NCI-H146 treated with DMSO at 0.1 percent for 48 hours (cell line): ENCODE data around the gene CAMK2A.
"Not testable (repeated sequence)": the region's sequence is repeated elsewhere in the genome, so short reads cannot be mapped to it uniquely, and the experiment has no call there.

ENCODE experiments used
- DNase-seq: peaks from one replicate; lab custom pipeline; 2025; ENCODE audit not compliant: unreplicated experiment; lab: John Stamatoyannopoulos, UW

Gene CAMK2A

DNA sequence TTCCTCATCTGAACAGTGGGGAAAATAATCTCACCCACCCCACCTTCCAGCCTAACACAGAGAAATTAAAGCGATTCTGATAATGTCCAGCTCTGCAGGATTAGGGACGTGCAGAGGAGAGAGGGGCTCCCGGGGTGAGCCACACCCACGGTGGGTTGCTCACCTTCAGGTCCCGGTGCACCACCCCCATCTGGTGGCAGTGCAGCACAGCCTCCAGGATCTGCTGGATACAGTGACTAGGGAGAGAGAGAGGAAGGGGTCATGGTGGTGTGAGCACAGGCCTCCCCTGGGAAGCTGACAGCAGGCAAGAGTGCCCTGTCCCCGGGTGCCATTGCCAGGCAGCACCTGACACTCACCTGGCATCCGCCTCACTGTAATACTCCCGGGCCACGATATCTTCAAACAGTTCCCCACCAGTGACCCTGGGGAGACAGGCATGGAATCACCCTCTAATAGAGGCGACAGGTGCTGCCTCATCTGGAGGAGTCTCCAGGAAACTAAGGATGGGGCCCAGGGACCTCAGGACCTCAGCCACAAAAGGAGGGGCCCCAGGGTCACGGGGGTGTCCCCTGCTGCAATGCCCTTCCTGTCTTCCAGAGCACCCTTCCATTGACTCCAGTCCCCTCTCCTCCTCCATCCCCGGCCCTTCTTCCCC lies 33.0 kb downstream of the CAMK2A start:
- DNase-seq: no peak

DNA sequence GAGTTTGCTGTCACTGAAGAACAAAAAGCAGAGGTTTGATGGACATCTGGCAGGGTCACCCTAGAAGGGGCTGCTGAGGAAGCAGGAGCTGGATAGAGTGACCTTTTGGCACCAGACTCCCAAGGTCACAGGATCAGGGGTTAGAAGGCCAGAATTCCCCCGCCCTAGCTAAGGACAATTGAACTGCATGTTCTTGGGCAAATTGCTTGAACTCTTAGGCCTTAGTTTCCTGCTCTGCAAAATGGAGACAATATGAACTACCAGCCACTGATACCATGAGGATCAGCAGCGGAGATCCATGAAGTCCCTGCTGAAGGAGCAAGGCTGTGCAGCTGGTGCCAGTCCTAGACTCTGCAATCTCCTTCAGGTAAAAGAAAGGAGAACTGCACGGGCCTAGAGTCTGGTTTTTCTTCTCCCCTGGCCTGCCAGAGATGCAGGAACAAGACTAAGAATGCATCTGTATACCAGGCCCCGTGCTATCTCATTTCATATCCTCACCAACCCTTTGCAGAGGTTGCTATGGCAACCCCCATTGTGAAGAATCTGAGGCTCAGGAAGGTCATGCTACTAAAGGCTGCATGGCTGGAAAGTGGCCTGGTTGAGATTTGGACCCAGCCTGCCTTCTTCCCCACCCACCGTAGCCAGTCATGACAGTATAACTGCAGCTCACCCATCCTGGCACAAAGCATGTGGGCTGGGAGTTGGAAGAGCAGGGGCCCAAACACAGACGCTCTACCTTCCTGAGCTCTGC lies 33.7 kb downstream of the CAMK2A start:
- peak; percentile 6 for DNase-seq

DNA sequence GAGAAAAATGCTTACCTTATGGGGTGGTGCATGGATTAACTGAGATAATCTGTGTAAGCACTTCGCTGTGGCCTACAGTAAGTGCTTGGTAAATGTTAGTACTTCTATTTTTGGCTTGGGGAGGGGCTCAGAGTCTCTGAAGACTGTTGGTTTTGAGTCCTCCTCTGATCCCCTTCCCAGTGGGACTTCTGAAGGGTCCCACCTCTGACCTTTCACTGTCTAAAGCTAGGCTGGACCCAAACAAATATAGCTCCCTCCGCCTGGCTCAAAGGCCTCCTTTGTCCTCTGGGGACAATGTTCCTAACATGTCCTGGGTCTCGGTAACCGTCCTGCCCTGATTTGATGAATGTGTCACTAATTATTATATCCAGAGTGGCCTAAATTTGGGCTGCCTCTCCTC lies 34.8 kb downstream of the CAMK2A start:
- DNase-seq: no peak

DNA sequence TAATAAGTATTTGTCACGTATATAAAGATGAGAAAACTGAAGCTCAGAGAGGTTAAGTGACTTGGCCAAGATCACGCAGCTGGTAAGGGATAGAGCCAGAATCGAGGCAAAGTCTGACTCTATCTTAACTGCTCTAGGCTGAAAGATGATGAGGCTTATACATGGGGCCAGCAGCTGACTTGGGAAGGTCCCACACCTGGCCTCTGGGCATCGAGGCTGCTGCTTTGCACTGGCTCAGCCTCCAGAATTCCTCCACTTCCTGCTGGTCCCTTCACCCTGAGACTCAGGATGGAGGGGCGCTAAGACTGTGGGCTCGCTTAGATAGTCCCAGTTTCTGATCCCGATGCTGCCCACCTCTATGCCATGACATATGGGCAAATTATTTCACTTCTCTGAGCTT lies 35.2 kb downstream of the CAMK2A start:
- DNase-seq: no peak

DNA sequence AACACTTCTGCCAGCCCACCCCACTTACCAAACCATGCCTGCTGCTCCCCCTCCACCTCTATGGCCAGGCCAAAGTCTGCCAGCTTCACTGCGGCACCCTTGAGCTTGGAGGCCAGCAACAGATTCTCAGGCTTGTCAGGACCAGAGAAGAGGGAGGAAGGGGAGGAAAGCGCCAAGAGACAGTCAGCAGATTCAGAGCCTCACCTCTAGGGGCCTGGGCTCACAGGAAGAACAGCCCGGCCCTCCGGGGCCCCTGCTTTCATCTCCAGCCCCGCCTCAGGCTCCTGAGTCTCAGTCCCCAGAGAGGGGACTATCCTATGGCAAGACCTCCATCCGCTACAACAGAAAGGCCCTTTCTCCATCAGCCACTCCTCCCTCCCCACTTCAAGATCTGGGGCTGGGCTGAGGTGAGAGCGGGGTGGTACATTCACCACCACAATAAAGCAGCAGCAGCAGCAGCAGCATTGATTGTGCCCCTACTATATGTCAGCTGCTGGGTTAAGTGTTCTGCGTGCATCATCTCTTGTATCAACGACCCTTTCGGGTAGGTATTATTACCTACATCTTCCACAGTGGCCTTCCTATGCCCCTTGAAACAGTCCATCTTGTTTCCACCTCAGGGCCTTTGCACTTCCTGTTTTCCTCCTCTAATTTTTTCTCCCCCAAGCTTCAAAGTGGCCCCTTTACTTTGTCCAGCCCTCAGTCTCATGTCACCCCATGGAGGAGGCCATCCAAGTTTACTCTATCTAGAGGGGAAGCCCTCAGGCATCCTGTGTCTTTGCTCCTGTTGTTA lies 36.0 kb downstream of the CAMK2A start:
- DNase-seq: no peak

DNA sequence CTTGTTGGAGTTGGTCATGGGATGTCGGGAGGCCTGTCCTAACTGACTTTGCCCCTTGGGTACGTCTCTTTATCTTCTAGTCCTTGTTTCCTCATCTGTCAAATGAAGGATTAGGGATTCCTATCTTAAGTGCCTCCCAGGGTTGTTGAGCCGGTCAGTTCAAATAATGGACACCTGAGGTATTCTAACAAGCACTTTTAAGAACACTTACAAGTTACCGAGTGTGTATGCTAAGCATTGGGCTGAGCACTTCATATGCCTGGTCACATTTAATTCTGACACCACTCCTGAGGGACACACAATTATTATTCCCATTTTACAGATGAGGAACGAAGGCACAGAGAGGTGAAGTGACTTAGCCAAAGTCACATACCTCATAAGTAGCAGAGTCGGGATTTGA lies 37.1 kb downstream of the CAMK2A start:
- DNase-seq: no peak

DNA sequence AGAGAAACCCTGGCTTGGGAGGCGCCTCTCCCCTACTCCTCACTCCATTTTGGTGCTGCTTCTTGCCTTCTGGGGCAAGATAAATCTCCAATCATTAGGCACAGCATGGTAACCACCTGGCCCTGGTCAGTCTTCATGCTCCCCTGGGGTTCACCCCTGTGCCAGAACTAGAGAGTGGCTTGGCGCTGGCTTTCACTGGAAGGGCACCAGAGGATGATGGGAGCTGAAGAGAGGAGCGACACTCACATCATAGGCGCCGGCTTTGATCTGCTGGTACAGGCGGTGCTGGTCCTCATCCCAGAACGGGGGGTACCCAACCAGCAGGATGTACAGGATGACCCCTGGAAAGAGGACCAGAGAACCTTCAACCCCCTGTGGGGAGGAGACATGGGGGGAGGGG lies 38.1 kb downstream of the CAMK2A start:
- no peak for DNase-seq

DNA sequence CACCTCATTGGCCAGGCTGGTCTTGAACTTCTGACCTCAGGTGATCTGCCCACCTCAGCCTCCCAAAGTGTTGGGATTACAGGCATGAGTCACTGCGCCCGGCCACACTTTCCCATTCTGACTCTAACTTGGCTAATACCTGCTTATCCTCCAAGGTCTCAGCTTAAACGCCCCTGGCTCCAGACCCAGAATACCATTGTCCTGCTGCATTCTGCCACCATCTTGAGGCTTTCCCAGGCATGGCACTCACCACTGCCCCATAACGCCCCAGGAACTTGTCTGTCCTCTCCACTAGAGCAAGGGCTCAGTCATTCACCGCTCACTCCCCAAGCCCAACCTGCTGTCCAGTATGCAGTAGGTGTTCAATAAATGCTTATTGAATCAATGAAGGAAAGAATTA lies 39.8 kb downstream of the CAMK2A start:
- DNase-seq: no peak

DNA sequence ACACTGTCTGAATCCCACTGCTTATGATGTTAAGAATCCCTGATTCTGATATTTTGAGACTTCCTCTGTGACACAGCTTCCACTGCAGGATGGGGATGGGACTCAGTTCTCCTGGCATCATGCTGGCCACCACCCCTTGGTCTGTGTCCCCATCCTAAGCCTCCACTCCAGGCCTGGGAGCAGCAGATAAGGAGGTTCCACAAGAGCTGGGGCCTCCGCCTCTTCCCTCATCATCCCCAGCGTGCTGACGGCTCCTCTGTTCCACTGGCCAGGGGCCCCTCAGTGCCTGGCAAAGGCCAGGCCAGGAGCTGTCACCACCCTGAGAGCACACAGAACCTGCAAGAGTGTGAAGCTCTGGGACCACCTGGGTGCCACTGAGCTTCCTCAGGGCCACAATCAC lies 40.6 kb downstream of the CAMK2A start:
- no peak for DNase-seq

DNA sequence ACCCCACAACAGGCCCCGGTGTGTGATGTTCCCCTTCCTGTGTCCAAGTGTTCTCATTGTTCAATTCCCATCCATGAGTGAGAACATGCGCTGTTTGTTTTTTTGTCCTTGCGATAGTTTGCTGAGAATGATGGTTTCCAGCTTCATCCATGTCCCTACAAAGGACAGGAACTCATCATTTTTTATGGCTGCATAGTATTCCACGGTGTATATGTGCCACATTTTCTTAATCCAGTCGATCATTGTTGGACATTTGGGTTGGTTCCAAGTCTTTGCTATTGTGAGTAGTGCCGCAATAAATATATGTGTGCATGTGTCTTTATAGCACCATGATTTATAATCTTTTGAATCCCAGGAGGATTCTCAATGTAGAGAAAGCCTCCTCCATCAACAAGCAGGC lies 41.1 kb downstream of the CAMK2A start:
- not testable (repeated sequence) for DNase-seq

DNA sequence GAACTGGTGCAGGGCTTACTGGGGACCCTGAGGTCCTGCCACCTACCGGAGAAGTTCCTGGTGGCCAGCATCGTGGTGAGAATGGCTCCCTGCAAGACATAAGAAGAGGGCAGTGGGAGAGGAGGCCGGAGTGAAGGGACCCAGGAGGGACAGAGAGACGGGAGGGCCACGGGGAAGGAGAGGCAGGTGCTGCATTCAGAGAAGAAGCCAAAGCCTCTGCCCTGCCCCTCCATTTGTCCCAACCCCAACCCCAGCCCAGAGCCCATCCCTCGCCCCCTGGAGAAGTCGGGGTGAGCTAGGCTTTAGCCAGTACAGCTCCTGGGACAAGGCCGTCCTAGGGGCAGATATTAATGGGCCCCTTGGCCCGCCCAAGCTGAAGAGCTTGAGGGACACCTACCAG lies 41.8 kb downstream of the CAMK2A start:
- no peak for DNase-seq

DNA sequence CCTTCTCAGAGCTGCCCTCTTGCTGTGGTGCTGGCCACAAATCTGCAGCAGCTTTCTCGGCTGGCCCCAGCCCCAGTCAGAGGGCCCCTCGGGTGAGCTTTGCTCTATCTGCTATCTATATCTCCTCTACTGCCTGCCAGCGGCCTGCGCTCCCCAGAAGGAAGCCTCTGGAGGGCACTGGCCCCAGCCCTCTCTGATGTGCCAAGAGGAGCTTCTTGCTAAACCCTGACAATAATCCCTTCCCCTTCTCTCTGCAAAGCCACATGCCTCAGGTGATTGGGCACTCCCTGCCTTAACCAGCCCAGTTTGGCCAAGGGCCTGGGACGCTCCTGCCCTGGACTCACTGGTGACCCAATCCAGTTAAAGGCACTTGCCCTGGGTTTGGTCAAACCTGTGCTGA lies 42.7 kb downstream of the CAMK2A start:
- no peak for DNase-seq

DNA sequence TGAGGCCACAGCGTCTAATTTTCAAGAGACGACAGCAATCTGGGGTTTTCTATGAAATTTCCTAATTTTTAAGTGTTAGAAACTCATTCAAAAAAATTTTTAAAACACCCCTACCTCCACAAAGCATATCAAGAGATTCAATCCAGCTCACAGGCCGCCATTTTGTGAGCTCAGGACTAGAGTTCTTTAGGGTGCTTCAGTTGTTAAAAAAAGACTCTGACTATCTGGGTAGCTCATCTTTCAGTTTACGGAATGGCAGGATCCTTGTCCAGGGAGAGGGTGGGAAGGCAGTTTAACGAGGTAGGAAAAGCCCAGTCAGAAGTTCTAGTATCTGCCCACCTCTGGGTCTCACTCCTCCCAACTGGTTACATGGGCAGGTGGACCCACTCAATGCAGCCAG lies 43.1 kb downstream of the CAMK2A start:
- DNase-seq: no peak

DNA sequence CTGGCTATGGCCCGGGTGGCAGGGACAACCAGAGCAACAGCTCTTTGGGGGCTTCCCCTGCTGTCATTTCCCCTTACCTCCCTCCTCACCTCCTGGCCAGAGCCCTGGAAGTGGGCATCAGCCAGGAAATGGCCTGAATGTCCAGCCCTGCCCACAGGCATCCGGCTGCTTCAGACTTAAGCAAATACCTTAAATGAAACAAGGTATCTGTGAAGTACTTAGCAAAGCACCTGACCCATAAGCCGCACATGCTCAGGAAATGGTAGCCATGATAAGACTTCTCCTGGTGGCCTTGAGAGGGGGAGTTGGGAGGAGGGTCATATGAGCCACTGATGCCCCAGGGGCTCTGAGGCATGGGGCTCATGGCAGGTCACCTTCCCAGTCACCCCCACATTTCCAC lies 43.8 kb downstream of the CAMK2A start:
- DNase-seq: no peak

DNA sequence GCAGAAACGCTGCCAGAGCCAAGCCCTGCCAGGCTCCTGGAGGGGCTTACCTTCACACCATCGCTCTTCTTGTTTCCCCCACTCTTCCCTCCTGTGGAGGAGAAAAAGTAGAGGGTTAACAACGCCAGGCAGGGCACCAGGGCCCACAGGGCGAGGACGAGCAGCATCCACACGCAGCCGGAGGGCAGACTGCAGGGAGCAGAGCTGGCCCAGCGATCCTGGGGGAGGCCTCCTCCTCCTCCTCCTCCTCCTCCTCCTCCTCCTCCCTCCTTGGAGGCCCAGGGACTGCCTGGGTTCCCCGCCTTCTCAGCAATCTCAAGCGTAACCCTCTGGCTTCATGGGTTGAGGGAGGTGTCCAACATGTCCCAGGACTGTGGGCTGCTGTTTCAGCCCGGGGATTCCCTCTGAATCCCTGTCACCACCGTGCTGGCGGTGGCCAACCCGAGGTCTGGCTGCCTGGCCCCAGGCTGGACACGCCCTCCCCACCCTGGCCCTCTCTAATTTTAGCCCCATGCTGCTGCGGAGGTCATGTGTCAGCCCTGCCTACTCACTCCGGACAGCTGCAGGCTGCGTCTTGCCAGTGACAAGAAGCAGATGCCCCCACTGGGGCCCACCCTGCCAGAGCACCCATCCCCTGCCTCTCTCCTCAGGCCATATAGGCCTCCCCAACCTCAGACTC lies 44.3 kb downstream of the CAMK2A start:
- no peak for DNase-seq

DNA sequence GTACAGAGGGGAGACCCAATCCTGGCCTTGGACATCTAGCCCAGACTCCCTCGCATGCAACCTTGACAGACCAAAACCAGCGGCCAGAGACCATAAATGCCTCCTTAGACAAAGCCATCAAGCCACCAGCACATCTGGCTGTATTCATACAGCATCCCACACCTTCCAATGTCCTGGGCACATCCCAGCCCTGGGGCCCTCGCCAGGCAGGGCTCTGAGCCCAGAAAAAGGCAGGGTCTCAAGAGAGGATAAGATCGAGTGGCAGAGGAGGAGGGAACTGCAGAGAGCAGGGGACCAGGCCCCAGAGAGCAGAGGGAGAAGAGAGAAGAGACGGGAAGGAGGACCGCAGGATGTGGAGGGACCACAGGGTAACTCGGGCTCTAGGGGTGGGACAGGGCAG lies 45.4 kb downstream of the CAMK2A start:
- no peak for DNase-seq

DNA sequence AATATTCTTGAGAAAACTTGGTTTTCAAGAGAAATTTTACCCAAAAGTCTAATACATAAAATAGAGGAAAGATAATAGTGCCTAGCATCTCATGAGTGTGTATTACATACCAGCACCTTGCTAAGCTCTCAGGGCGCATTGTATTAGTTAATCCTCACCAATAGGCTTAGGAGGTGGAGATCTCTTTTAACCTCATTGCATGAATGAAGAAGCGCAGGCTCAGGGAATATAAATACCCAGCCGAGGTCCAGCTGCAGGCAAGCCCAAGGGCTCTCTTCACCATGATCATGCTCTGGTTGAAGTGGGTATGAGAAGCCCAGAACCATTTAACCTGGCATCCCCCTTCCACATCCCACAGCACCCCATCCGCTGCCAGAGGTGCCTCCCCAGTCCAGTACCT lies 46.0 kb downstream of the CAMK2A start:
- DNase-seq: no peak

DNA sequence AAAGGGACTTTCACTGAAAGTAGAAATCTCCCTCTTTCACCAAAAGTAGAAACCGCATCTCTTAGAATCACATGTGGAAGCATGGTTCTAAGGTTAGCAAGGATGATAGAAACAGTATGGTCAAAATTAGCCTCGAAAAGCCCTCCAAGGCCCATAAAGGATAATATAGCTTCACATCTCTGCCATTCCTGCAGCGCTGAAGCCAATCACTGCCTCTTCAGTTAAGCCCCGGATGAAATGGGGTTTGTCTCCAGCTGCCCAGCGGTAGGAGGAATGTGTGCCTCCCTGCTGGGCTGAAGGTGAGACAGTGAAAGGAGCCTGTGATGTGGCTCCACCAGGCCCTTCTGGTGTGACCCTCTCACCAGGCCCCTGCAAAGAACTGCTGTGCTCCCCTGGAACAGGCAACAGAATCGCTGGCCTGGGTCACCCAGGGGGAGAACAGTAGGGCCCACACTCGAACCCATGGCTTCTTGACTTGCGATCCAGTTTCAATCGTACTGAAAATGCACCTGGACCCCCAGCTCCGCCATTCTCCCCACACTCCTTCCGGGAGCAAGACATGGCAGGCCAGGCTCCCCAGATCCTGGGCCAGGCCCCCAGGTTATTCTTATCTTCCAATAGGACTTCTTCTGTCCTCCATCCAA lies 47.2 kb downstream of the CAMK2A start:
- DNase-seq: no peak

DNA sequence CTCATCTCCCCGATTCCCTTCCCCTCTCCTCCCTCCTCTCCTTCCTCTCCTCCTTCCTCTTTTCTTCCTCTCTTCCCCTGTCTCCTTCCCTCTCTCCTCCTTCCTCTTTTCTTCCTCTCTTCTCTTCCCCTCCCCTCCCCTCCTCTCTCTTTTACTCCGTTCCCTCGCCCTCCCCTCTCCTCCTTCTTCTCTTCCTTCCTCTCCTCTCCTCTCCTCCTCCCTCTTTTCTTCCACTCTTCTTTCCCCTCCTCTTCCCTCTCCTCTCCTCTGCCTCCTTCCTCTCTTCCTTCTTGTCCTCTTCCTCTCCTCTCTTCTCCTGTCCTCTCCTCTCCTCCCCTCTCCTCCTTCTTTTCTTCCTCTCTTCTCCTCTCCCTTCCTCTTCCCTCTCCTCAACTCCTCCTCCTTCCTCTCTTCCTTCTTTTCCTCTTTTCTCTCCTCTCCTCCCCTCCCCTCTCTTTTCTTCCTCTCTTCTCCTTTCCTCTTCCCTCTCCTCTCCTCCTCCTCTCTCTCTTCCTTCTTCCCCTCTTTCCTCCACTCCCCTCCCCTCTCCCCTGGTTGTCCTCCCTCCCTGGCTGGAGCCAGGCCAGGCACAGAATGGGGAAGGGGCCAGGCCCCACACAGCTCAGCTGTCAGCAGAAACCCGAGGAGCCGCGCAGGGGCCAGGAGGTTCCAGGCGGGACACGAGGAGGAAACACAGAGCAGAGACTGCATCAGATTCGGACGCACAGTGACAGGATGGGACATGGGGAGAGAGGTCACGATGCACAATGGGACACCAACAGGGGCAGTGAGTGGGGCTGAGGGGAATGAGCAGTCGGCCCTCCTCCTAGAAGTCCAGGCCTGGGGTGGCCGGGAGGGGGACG lies 48.0 kb downstream of the CAMK2A start:
- DNase-seq: no peak

DNA sequence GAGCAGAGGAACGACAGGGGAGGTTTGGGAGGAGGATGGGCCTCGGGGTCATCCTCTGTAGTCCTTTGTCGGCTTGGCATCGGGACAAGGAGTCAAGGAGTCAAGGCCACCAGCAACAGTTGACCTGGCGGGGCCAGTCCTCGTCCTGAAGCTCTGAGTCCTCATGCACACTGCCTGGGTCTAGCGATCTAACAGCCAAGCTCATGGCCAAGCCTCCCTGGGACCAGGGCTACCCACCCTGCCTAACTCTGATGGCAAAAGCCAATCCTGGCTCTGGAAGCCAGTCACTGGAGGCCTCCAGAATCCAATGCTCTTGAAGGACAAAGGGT lies 49.8 kb downstream of the CAMK2A start:
- DNase-seq: no peak
